Smooth muscle cell (in vitro differentiated cells): ENCODE data around the gene MTA1. TPM values are rescaled to one million over a fixed set of nuclear protein-coding genes. Genes with fewer than 3 reads are reported as not detected.

Experiments
- DNase-seq: peaks from one replicate; lab custom pipeline; 2025; ENCODE audit not compliant: unreplicated experiment; lab: John Stamatoyannopoulos, UW
- H2AFZ ChIP-seq: fragments of 200-600 bp; sonication (generic); 2 replicates; pipeline ENCODE4 v1.6.0; 2016; ENCODE audit warnings: antibody characterized with exemption, low read depth, mild to moderate bottlenecking
- H3F3A ChIP-seq: fragments of 200-600 bp; sonication (generic); 2 replicates; pipeline ENCODE4 v1.6.0; 2017; ENCODE audit warnings: antibody characterized with exemption, low read depth
- H3K27ac ChIP-seq: fragments of 200-600 bp; sonication (generic); 2 replicates; pipeline ENCODE4 v1.5.1; 2016; ENCODE audit warnings: low read depth, mild to moderate bottlenecking
- H3K27me3 ChIP-seq: fragments of 200-600 bp; sonication (generic); 2 replicates; pipeline ENCODE4 v1.6.1; 2016; ENCODE audit warnings: low read depth, mild to moderate bottlenecking
- H3K36me3 ChIP-seq: fragments of 200-600 bp; sonication (generic); 2 replicates; pipeline ENCODE4 v1.5.1; 2016; ENCODE audit warnings: low read depth
- H3K4me1 ChIP-seq: fragments of 200-600 bp; sonication (generic); 2 replicates; pipeline ENCODE4 v1.5.1; 2016; ENCODE audit warnings: low read depth
- H3K4me2 ChIP-seq: fragments of 200-600 bp; sonication (generic); 2 replicates; pipeline ENCODE4 v1.6.0; 2016; ENCODE audit warnings: mild to moderate bottlenecking
- H3K4me3 ChIP-seq: fragments of 200-600 bp; sonication (generic); 2 replicates; pipeline ENCODE4 v1.5.1; 2016; ENCODE audit warnings: mild to moderate bottlenecking
- H3K79me2 ChIP-seq: fragments of 200-600 bp; sonication (generic); 2 replicates; pipeline ENCODE4 v1.6.0; 2016; ENCODE audit warnings: low read depth, mild to moderate bottlenecking
- H3K9ac ChIP-seq: fragments of 200-600 bp; sonication (generic); 2 replicates; pipeline ENCODE4 v1.6.0; 2016; ENCODE audit warnings: low read depth
- H3K9me3 ChIP-seq: fragments of 200-600 bp; sonication (generic); replicated peaks from 2 replicates; pipeline ENCODE4 v1.5.1; 2016; ENCODE audit warnings: low read depth
- H4K20me1 ChIP-seq: fragments of 200-600 bp; sonication (generic); 2 replicates; pipeline ENCODE4 v1.6.0; 2016; ENCODE audit warnings: low read depth
- WGBS: methylation state at CpG from one replicate; pipeline ENCODE4 v1.1.7; 2016; ENCODE audit warnings: low lambda C conversion rate; 5-methylcytosine and 5-hydroxymethylcytosine counted together
- polyA plus RNA-seq: library from polyadenylated mRNA; unstranded; fragments of >200 nt; fragmentation: Nextera tagmentation; extraction: Ambion mirVana; gene quantifications from 2 replicates; pipeline ENCODE4 v1.2.1, GENCODE V29; 2016
- total RNA-seq: library from RNA; depleted of rRNA; stranded (reverse); fragments of >200 nt; gene quantifications from 2 replicates; pipeline ENCODE4 v1.2.3, GENCODE V29; 2014
- TF ChIP-seq, protein P1 (sequence below): fragments of 200-600 bp; sonication (generic); IDR thresholded peaks from 2 replicates; pipeline ENCODE4 v1.5.1; 2017; ENCODE audit warnings: borderline replicate concordance, mild to moderate bottlenecking, antibody characterized with exemption; ENCODE audit not compliant: insufficient read depth, poor library complexity, severe bottlenecking

Gene MTA1
- total and polyA plus RNA-seq, 2 experiments from 2014 or later = 41.3 to 48.7 TPM

DNA sequence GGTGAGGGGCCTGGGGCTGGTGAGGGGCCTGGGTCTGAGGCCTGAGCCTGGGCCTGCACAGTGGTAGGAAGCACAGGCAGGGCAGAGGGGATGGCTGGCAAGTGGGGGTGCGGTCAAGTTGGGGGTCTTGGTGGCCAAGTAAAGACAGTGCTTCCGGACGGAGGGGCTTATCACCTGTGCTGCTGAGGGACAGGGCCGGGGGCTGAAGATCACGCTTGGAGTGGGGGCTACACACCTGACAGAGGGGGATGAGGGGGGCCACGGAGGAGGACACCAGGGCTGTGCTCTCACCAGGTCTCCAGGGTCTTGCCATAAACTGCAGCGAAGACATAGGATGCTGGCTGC, 83.6 kb downstream of the MTA1 start:
- Histone ChIP-seq H3K9ac (no peak overlapping the region), H3F3A (no peaks in the 10 kb centered on the region), H3K27ac (no peak overlapping the region), H4K20me1 (no peaks in the 10 kb centered on the region), H3K9me3 (no peaks in the 10 kb centered on the region), H3K36me3 (no peaks in the 10 kb centered on the region), H3K4me3 (no peak overlapping the region), H3K4me1 (no peaks in the 10 kb centered on the region), H3K4me2 (no peak overlapping the region), H2AFZ (no peak overlapping the region), H3K27me3 (no peaks in the 10 kb centered on the region), H3K79me2 (no peaks in the 10 kb centered on the region)
- DNase-seq = no peak
- TF ChIP-seq, protein P1, sequence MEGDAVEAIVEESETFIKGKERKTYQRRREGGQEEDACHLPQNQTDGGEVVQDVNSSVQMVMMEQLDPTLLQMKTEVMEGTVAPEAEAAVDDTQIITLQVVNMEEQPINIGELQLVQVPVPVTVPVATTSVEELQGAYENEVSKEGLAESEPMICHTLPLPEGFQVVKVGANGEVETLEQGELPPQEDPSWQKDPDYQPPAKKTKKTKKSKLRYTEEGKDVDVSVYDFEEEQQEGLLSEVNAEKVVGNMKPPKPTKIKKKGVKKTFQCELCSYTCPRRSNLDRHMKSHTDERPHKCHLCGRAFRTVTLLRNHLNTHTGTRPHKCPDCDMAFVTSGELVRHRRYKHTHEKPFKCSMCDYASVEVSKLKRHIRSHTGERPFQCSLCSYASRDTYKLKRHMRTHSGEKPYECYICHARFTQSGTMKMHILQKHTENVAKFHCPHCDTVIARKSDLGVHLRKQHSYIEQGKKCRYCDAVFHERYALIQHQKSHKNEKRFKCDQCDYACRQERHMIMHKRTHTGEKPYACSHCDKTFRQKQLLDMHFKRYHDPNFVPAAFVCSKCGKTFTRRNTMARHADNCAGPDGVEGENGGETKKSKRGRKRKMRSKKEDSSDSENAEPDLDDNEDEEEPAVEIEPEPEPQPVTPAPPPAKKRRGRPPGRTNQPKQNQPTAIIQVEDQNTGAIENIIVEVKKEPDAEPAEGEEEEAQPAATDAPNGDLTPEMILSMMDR = no peak
- WGBS = 89% methylated on average over 3 of the region's 7 CpGs

DNA sequence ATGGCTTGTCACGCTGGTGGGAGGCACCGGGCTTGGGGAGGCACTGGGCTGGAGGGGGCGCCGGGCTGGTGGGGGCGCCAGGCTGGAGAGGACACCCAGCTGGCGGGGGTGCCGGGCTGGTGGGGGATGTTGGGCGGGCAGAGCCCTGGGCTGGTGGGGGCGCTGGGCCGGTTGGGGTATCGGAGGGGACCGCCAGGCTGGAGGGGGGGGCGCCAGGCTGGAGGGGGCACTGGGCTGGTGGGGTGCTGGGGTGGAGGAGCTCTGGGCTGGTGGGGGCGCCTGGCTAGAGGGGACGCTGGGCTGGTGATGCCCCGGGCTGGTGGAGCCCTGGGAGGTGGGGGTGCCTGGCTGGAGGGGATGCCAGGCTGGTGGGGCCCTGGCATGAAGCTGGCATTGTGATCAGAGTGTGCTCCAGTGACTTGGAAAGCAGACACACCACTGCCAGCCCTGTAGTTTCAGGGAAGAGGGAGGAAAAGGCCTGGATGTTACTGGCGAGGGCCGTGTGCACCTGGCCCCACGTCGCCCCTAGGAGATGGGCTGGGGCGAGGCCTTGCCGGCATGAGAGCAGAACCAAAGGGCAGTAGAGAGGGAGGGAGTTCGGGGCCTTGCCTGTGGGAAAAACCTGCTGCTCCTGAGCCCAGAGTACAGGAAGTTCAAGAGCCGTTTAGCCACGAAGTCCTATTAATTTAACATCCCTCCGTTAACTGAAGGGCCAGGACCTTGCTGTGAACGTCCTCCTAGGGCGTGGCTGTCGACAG, 84.5 kb downstream of the MTA1 start:
- Histone ChIP-seq H3K4me3 (no peak overlapping the region), H3K9me3 (no peaks in the 10 kb centered on the region), H3K27ac (no peak overlapping the region), H3K4me2 (no peak overlapping the region), H4K20me1 (no peaks in the 10 kb centered on the region), H3K4me1 (no peaks in the 10 kb centered on the region), H3K27me3 (no peaks in the 10 kb centered on the region), H3K36me3 (no peaks in the 10 kb centered on the region), H3K9ac (no peak overlapping the region), H3F3A (no peaks in the 10 kb centered on the region), H2AFZ (no peak overlapping the region), H3K79me2 (no peaks in the 10 kb centered on the region)
- TF ChIP-seq, protein P1 = no peak
- WGBS = 84% methylated on average over 18 of the region's 29 CpGs
- no peak for DNase-seq

DNA sequence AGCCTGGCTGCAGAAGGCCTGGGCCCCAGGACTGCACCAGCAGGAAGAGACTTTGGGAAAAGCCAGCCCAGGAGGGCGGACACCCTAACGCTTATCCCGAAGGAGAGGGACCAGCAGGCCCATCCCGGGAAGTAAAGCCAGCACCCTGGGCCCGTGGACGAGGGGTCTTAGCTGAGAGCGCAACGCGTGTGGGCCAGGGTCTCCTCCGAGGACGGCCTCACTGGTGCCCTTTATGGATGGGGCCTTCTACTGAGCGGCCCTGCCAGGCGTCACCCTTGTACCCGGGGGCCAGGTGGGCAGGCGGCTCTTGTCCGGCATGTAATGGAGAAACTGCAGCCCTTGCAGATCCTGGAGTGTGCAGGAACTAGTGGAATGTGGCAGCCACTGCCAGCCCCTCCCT, 85.5 kb downstream of the MTA1 start:
- H3K9me3 ChIP-seq = no peaks in the 10 kb centered on the region
- no peak for DNase-seq
- no peak overlapping the region for H2AFZ ChIP-seq
- no peaks in the 10 kb centered on the region for H4K20me1 ChIP-seq
- H3K4me2 ChIP-seq = no peak overlapping the region
- WGBS = 84% methylated on average over 16 of the region's 16 CpGs
- H3K27ac ChIP-seq = no peak overlapping the region
- H3K79me2 ChIP-seq = no peaks in the 10 kb centered on the region
- TF ChIP-seq, protein P1 = no peak
- no peaks in the 10 kb centered on the region for H3K27me3 ChIP-seq
- H3F3A ChIP-seq = no peaks in the 10 kb centered on the region
- H3K4me1 ChIP-seq = no peaks in the 10 kb centered on the region
- no peak overlapping the region for H3K4me3 ChIP-seq
- H3K9ac ChIP-seq = no peak overlapping the region
- H3K36me3 ChIP-seq = no peaks in the 10 kb centered on the region

DNA sequence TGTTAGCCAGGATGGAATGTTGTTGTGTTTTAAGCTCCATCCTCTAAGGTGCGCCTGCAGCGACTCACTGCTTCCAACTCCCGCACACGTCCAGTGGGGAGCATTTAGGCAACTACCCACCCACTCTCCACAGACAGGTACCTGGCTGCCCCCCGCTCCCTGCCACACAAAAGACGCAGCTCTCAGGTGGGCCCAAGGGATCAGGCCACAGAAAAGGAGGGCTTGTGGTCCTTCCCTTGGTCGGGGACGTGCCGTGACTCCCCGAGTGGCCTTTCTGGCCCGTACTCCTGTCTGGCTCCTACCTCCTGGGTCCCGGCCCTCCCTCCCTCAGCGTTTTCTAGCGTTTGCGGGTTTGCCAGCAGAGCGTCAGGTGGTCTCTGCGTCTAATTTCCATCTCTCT, 87.6 kb downstream of the MTA1 start:
- H3K4me2 ChIP-seq = no peak overlapping the region
- DNase-seq = no peak
- WGBS = 88% methylated on average over 17 of the region's 17 CpGs
- no peaks in the 10 kb centered on the region for H3K9me3 ChIP-seq
- H4K20me1 ChIP-seq = no peaks in the 10 kb centered on the region
- no peaks in the 10 kb centered on the region for H3F3A ChIP-seq
- H2AFZ ChIP-seq = no peak overlapping the region
- H3K4me1 ChIP-seq = no peaks in the 10 kb centered on the region
- H3K27me3 ChIP-seq = peaks cover 5% of the 10 kb centered on the region
- H3K79me2 ChIP-seq = no peaks in the 10 kb centered on the region
- H3K36me3 ChIP-seq = no peaks in the 10 kb centered on the region
- no peak overlapping the region for H3K4me3 ChIP-seq
- no peak overlapping the region for H3K9ac ChIP-seq
- no peak overlapping the region for H3K27ac ChIP-seq
- TF ChIP-seq, protein P1 = no peak
